Heart right ventricle (tissue), 16 donors: ENCODE measurements around the gene MMP24OS. TPM values are rescaled to one million over a fixed set of nuclear protein-coding genes. Genes with fewer than 3 reads are reported as not detected.
A peak's percentile ranks its signal among the peaks of the same experiment; 100 is the strongest.

Experiments
- ATAC-seq, 8 donors: fragments of 200-7000 bp; cut with Tn5 transposase; one replicate each; pipeline ENCODE4 v1.9.1; 2020; ENCODE audit warnings: mild to moderate bottlenecking in 8 of 8, moderate library complexity in 8 of 8, moderate number of reproducible peaks in 1 of 8
- DNase-seq, 2 donors: peaks; one replicate each; pipeline ENCODE4 v3.0.0-alpha.2; 2020
- H3K27ac ChIP-seq, 10 donors: fragments of 200-600 bp; sonication (generic) in 2 of 10; one replicate each; pipeline versions ENCODE4 v1.5.0 to v1.8.0; 2020 to 2022; ENCODE audit warnings: mild to moderate bottlenecking in 3 of 10
- H3K27me3 ChIP-seq, 7 donors: fragments of 200-600 bp; one replicate each; pipeline ENCODE4 v1.8.0; 2021 to 2022; ENCODE audit warnings: mild to moderate bottlenecking in 2 of 7
- H3K36me3 ChIP-seq, 9 donors: fragments of 200-600 bp; sonication (generic) in 1 of 9; one replicate each; pipeline versions ENCODE4 v1.5.0 to v1.8.0; 2020 to 2022; ENCODE audit warnings: mild to moderate bottlenecking in 2 of 9
- H3K4me1 ChIP-seq, 9 donors: fragments of 200-600 bp; sonication (generic) in 1 of 9; one replicate each; pipeline versions ENCODE4 v1.5.0 to v1.8.0; 2020 to 2022; ENCODE audit warnings: mild to moderate bottlenecking in 4 of 9
- H3K4me3 ChIP-seq, 10 donors: fragments of 200-600 bp; sonication (generic) in 2 of 10; one replicate each; pipeline versions ENCODE4 v1.5.0 to v1.8.0; 2020 to 2022; ENCODE audit warnings: mild to moderate bottlenecking in 7 of 10, moderate library complexity in 2 of 10
- H3K9me3 ChIP-seq, 11 donors: fragments of 200-600 bp in 10 of 11; sonication (generic) in 2 of 11; one replicate each; pipeline versions ENCODE4 v1.5.0 to v1.8.0; 2013 to 2022; ENCODE audit warnings: mild to moderate bottlenecking in 2 of 11, control low read depth in 1 of 11, moderate library complexity in 1 of 11
- WGBS, 2 donors: extraction: QIAGEN DNeasy Blood & Tissue Kit; methylation state at CpG; one replicate each; pipeline ENCODE4 v1.1.7; 2013; ENCODE audit warnings: inconsistent platforms in 1 of 2; 5-methylcytosine and 5-hydroxymethylcytosine counted together
- intact Hi-C, 10 donors: fragments of 100-400 bp; cut with DNase I; formaldehyde crosslinking; loops; one replicate each; pipeline versions ENCODE4 v1.11.1 to v1.14.2; 2022
- polyA plus RNA-seq, 2 donors: library from polyadenylated mRNA; stranded (reverse); fragments of 200-250 nt; gene quantifications; one replicate each; pipeline ENCODE4 v1.2.3, GENCODE V29; 2013
- total RNA-seq, 10 donors: library from RNA; stranded (reverse); fragmentation: NEBNext Ultra II Directional in 3 of 10; extraction: Animal tissue kit (Norgen Biotek cat#: 25700) in 3 of 10; gene quantifications; one replicate each; pipeline versions ENCODE4 v1.2.1 to v1.2.4, GENCODE V29; 2021 to 2023
- TF ChIP-seq, protein P1 (sequence below), 9 donors: fragments of 200-600 bp; sonication (generic) in 2 of 9; IDR thresholded peaks; one replicate each; pipeline versions ENCODE4 v1.5.0 to v1.8.0; 2021 to 2022; ENCODE audit warnings: antibody characterized with exemption in 9 of 9, mild to moderate bottlenecking in 5 of 9, moderate library complexity in 1 of 9
- donor health status: Arrhythmogenic right ventricular cardiomyopathy.
- donor health status: ischemic (EF 13 %, LVEDD 7.1; RV severe dilation, severe dysfunction).
- donor health status: healthy with polysubstance abuse.
- donor health status: DM: no; HTN: yes; CAD: no.
- donor health status: DM: no; HTN: no; CAD: no.
- donor health status: ischemic (EF 25% LVEDD 6.9; RV normal size, moderate dysfunction).
- donor health status: ischemic (EF 25% LVEDD 5.7; RV mildly dilated, moderate dysfunction).
- donor health status: healthy.
- donor health status: DM: yes; HTN: yes; CAD: no.
- donor health status: Ischemic cardiomyopathy.
- donor health status: ischemic (EF 35%, LVEDD 5.7; RV mildly dilated, moderate dysfunction).
- donor health status: nonischemic (EF 11% LVEDD 7.7; RV severe dilation, severe dysfunction).
- donor health status: DM: yes; HTN: yes; CAD: no.
- donor health status: PGD.
- donor health status: ischemic (EF 29% LVEDD 5.4; RV normal size, mild dysfunction).
- donor health status: nonischemic (EF 23%, LVEDD 6.1; RV moderate dilation, normal function).

The MMP24OS gene
- total and polyA plus RNA-seq, 12 donors = 14.4 to 64.1 (median 46.1) TPM

DNA sequence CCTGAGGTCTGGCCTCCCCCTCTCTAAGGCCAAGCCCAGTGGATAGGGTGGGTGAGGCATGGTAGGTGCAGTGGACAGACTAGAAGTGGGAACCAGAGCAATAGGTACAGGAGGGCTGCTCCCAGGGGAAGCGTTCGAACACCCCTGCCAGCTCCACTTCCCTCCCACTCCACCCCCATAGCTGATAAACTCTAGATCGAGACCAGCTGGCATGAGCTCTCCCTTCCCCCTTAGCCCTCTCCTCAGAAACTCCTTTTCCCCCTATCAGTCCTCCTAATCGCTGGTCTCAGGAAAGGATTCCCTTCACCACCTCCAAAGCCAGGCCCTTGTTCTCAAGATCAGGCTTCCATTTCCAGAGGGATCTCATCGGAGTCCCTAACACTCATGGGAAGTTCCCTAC lies 20.3 kb upstream of the MMP24OS start:
- DNase-seq (no peak), ATAC-seq (no peak)
- TF ChIP-seq, protein P1, sequence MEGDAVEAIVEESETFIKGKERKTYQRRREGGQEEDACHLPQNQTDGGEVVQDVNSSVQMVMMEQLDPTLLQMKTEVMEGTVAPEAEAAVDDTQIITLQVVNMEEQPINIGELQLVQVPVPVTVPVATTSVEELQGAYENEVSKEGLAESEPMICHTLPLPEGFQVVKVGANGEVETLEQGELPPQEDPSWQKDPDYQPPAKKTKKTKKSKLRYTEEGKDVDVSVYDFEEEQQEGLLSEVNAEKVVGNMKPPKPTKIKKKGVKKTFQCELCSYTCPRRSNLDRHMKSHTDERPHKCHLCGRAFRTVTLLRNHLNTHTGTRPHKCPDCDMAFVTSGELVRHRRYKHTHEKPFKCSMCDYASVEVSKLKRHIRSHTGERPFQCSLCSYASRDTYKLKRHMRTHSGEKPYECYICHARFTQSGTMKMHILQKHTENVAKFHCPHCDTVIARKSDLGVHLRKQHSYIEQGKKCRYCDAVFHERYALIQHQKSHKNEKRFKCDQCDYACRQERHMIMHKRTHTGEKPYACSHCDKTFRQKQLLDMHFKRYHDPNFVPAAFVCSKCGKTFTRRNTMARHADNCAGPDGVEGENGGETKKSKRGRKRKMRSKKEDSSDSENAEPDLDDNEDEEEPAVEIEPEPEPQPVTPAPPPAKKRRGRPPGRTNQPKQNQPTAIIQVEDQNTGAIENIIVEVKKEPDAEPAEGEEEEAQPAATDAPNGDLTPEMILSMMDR (IDR thresholded peaks at IDR 0.05) = no peak
- Histone ChIP-seq H3K27ac (no peak overlapping the region), H3K9me3 (no peaks in the 10 kb centered on the region), H3K27me3 (peaks cover 0 to 14% (median 7%) of the 10 kb centered on the region in 7 donors), H3K36me3 (peaks cover 0 to 13% (median 0%) of the 10 kb centered on the region in 9 donors), H3K4me3 (no peak overlapping the region), H3K4me1 (peaks cover 0 to 8% (median 0%) of the 10 kb centered on the region in 9 donors)
- intact Hi-C loops = no loop called here
- WGBS, 2 donors = 22 to 43% methylated on average over 3 to 5 of the region's 5 CpGs

GRCh38 chr20:35297740-35298139 lies 19.8 kb upstream of the MMP24OS start:
- Histone ChIP-seq H3K36me3 (peaks cover 0 to 12% (median 0%) of the 10 kb centered on the region in 9 donors), H3K27me3 (peaks cover 0 to 15% (median 9%) of the 10 kb centered on the region in 7 donors), H3K9me3 (no peaks in the 10 kb centered on the region), H3K4me1 (peaks cover 0 to 8% (median 0%) of the 10 kb centered on the region in 9 donors), H3K4me3 (no peak overlapping the region), H3K27ac (no peak overlapping the region)
- peak in 1 of 8 donors; percentile 24 for ATAC-seq
- DNase-seq = no peak
- TF ChIP-seq, protein P1 (IDR thresholded peaks at IDR 0.05) = no peak
- WGBS, 2 donors = 88 to 89% methylated on average over 14 of the region's 14 CpGs
- intact Hi-C loops = no loop called here

DNA sequence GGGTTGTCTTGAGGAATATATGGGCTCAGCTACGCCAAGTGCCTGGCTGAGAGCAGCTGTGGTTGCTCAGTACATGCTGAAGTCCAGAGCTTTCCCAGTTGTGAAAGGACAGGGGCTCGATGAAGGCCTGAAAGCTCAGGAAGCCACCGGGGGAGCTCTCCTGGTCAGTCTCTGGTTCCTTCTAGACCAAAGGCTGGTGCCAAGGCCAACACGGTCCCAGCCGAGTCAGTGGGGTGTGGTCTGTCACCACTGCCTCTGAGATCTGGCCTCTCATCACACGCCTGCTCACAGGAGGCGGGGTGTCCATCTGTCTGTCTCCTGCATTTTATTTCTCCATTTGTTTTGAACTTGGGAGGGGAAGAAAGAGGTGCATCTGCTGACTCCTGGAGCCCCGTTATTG lies 19.2 kb upstream of the MMP24OS start:
- Histone ChIP-seq H3K36me3 (peaks cover 0 to 6% (median 0%) of the 10 kb centered on the region in 9 donors), H3K9me3 (no peaks in the 10 kb centered on the region), H3K27ac (no peak overlapping the region), H3K27me3 (peaks cover 0 to 19% (median 13%) of the 10 kb centered on the region in 7 donors), H3K4me3 (no peak overlapping the region), H3K4me1 (peaks cover 0 to 8% (median 0%) of the 10 kb centered on the region in 9 donors)
- ATAC-seq (no peak), DNase-seq (no peak)
- WGBS, 2 donors = 57 to 64% methylated on average over 8 of the region's 8 CpGs
- TF ChIP-seq, protein P1 (IDR thresholded peaks at IDR 0.05) = no peak
- intact Hi-C loops = no loop called here

DNA sequence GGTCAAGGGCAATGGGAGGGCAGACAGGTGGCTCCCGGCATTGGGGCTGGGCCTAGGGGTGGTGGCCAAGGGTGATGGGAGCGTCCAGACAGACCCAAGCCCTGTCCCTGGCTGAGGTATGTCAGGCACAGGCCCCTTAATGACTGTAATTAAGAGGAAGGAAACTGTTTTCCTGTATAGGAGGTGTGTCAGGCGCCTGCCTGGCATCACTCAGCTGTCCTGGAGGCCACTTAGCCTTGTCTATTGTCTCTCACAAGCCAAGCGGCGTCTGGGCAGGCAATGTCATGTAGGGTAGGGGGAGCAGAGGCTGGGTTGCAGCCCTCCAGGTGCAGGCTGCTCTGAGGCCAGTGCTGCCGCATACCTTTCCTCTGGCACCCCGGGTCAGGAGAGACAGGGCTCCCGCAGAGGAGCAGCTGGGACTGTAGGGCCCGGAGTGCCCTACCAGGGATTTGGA lies 18.2 kb upstream of the MMP24OS start:
- ATAC-seq = peak in 5 of 8 donors; percentile 27 to 36 (median 34)
- no peaks in the 10 kb centered on the region for H3K9me3 ChIP-seq
- 31 to 41% methylated on average over 9 of the region's 9 CpGs for WGBS, 2 donors
- DNase-seq = no peak
- peaks cover 0 to 21% (median 15%) of the 10 kb centered on the region in 7 donors for H3K27me3 ChIP-seq
- no peak overlapping the region for H3K27ac ChIP-seq
- H3K4me3 ChIP-seq = no peak overlapping the region
- intact Hi-C loops = no loop called here
- TF ChIP-seq, protein P1 (IDR thresholded peaks at IDR 0.05) = no peak
- peaks cover 0 to 8% (median 0%) of the 10 kb centered on the region in 9 donors for H3K4me1 ChIP-seq
- no peaks in the 10 kb centered on the region for H3K36me3 ChIP-seq
